HepG2 (cell line): ENCODE data around the gene TNNI3. TPM values are rescaled to one million over a fixed set of nuclear protein-coding genes. Genes with fewer than 3 reads are reported as not detected.

ENCODE experiments used
- AGO1 ChIP-seq: fragments of 200-400 bp; formaldehyde crosslinking; IDR thresholded peaks from 2 replicates; pipeline ENCODE4 v1.6.1; 2017; ENCODE audit warnings: mild to moderate bottlenecking, low read depth, low read length, moderate library complexity; ENCODE audit not compliant: poor library complexity, severe bottlenecking
- CHCHD3 ChIP-seq: sonication (generic); formaldehyde crosslinking; IDR thresholded peaks from 2 replicates; pipeline ENCODE4 v1.8.0; 2022; ENCODE audit warnings: mild to moderate bottlenecking, missing genetic modification reagents, moderate library complexity
- DMTF1 ChIP-seq: sonication (generic); formaldehyde crosslinking; IDR thresholded peaks from 2 replicates; pipeline ENCODE4 v1.4.0; 2020; ENCODE audit warnings: mild to moderate bottlenecking, missing genetic modification reagents
- FLYWCH1 ChIP-seq: sonication (generic); formaldehyde crosslinking; IDR thresholded peaks from 2 replicates; pipeline ENCODE4 v1.8.1; 2023; ENCODE audit warnings: mild to moderate bottlenecking, missing genetic modification reagents
- FOXC1 ChIP-seq: sonication (generic); formaldehyde crosslinking; IDR thresholded peaks from 2 replicates; pipeline ENCODE4 v1.8.0; 2022; ENCODE audit warnings: mild to moderate bottlenecking, missing genetic modification reagents, borderline replicate concordance
- GATAD1 ChIP-seq: IDR thresholded peaks from 2 replicates; pipeline ENCODE4 v1.6.1; 2016; ENCODE audit warnings: missing genetic modification reagents, missing compliant biosample characterization
- GLMP ChIP-seq: sonication (generic); formaldehyde crosslinking; IDR thresholded peaks from 2 replicates; pipeline ENCODE4 v1.9.0; 2021; ENCODE audit warnings: missing genetic modification reagents, mild to moderate bottlenecking, borderline replicate concordance
- HIC2 ChIP-seq: sonication (generic); formaldehyde crosslinking; IDR thresholded peaks from 2 replicates; pipeline ENCODE4 v1.9.0; 2022; ENCODE audit warnings: low read depth, missing genetic modification reagents
- MIER3 ChIP-seq: IDR thresholded peaks from 2 replicates; pipeline ENCODE4 v1.6.1; 2016; ENCODE audit warnings: missing compliant biosample characterization, borderline replicate concordance
- PHF5A ChIP-seq: IDR thresholded peaks from one replicate; pipeline ENCODE4 v1.6.1; 2018; ENCODE audit warnings: low read depth, missing genetic modification reagents; ENCODE audit not compliant: unreplicated experiment
- RBM22 ChIP-seq: fragments of 200-400 bp; formaldehyde crosslinking; optimal IDR thresholded peaks from 2 replicates; pipeline ENCODE3; 2017; ENCODE audit warnings: mild to moderate bottlenecking, low read length, moderate library complexity
- SNAPC5 ChIP-seq: sonication (generic); formaldehyde crosslinking; IDR thresholded peaks from 2 replicates; pipeline ENCODE4 v1.8.1; 2023; ENCODE audit warnings: mild to moderate bottlenecking, missing genetic modification reagents, borderline replicate concordance
- SRY ChIP-seq: sonication (generic); formaldehyde crosslinking; IDR thresholded peaks from 2 replicates; pipeline ENCODE4 v1.8.0; 2022; ENCODE audit warnings: mild to moderate bottlenecking, missing genetic modification reagents
- STAT5B ChIP-seq: sonication (generic); formaldehyde crosslinking; IDR thresholded peaks from 2 replicates; pipeline ENCODE4 v1.4.0; 2020; ENCODE audit warnings: missing genetic modification reagents
- TFAP4 ChIP-seq: sonication (generic); IDR thresholded peaks from 2 replicates; pipeline ENCODE4 v1.6.1; 2016; ENCODE audit warnings: low read depth, borderline replicate concordance
- XBP1 ChIP-seq: sonication (generic); formaldehyde crosslinking; IDR thresholded peaks from 2 replicates; pipeline ENCODE4 v1.5.0; 2020; ENCODE audit warnings: missing genetic modification reagents
- ZMAT5 ChIP-seq: sonication (generic); formaldehyde crosslinking; IDR thresholded peaks from 2 replicates; pipeline ENCODE4 v1.5.0; 2020; ENCODE audit warnings: mild to moderate bottlenecking, low read depth, missing genetic modification reagents, borderline replicate concordance
- ZNF101 ChIP-seq: sonication (generic); formaldehyde crosslinking; IDR thresholded peaks from 2 replicates; pipeline ENCODE4 v1.4.0; 2020; ENCODE audit warnings: mild to moderate bottlenecking, low read depth, missing genetic modification reagents, borderline replicate concordance
- ZNF12 ChIP-seq: sonication (generic); formaldehyde crosslinking; IDR thresholded peaks from 2 replicates; pipeline ENCODE4 v1.5.0; 2020; ENCODE audit warnings: missing genetic modification reagents
- ZNF691 ChIP-seq: sonication (generic); formaldehyde crosslinking; IDR thresholded peaks from 2 replicates; pipeline ENCODE4 v1.4.0; 2020; ENCODE audit warnings: missing genetic modification reagents, low read depth, mild to moderate bottlenecking, borderline replicate concordance
- ZSCAN31 ChIP-seq: sonication (generic); formaldehyde crosslinking; IDR thresholded peaks from 2 replicates; pipeline ENCODE4 v1.5.0; 2020; ENCODE audit warnings: low read depth, mild to moderate bottlenecking, missing genetic modification reagents
- polyA plus RNA-seq, 8 experiments: library from polyadenylated mRNA; depleted of rRNA in 3 of 8; stranded (reverse) in 7 of 8; unstranded in 1 of 8; fragments of >200 nt; fragmentation: Illumina TruSeq in 4 of 8; extraction: Trizol in 4 of 8; gene quantifications; 2 replicates each; pipeline versions ENCODE4 v1.2.1 to v1.2.3, GENCODE V29; 2011 to 2016; ENCODE audit warnings: low read depth in 4 of 8, missing spikeins in 1 of 8, mixed read lengths in 1 of 8; ENCODE audit not compliant: insufficient read depth in 1 of 8
- total RNA-seq, 5 experiments: library from RNA; depleted of rRNA; stranded (reverse); fragments of >200 nt; fragmentation: Illumina TruSeq; extraction: Trizol; gene quantifications; 2 replicates each; pipeline ENCODE4 v1.2.3, GENCODE V29; 2016; ENCODE audit warnings: low read depth in 1 of 5

Gene TNNI3
- total and polyA plus RNA-seq, 2 of the 13 experiments (the other 11 are each of a cell fraction or from before 2014, with no cell fraction given) = 3.5 to 3.7 TPM

GRCh38 chr19:55179606-55180484, 22.3 kb upstream of the TNNI3 start, which contains the start of gene SYT5 (continued):
- no peak for TF ChIP-seq HIC2 (CRISPR knock-in tag)
- TF ChIP-seq SRY (CRISPR knock-in tag) = no peak
- peak; percentile 77 for TF ChIP-seq AGO1
- no peak for TF ChIP-seq RBM22
- no peak for TF ChIP-seq ZNF101 (CRISPR knock-in tag)
- TF ChIP-seq XBP1 (CRISPR knock-in tag) = no peak
- 0 out of 2 replicates have a peak, but pooled peaks have one; percentile 31 for TF ChIP-seq ZSCAN31
- no peak for TF ChIP-seq ZNF12 (CRISPR knock-in tag)
- TF ChIP-seq PHF5A = no peak
- no peak for TF ChIP-seq TFAP4
- TF ChIP-seq GLMP (CRISPR knock-in tag) = no peak
- no peak for TF ChIP-seq STAT5B (CRISPR knock-in tag)
- no peak for TF ChIP-seq MIER3 (CRISPR knock-in tag)
- TF ChIP-seq CHCHD3 (CRISPR knock-in tag) = no peak
- no peak for TF ChIP-seq GATAD1 (CRISPR knock-in tag)
- TF ChIP-seq ZMAT5 = no peak
- no peak for TF ChIP-seq FLYWCH1 (CRISPR knock-in tag)
- TF ChIP-seq DMTF1 = no peak
- TF ChIP-seq FOXC1 (CRISPR knock-in tag) = 0 out of 2 replicates have a peak, but pooled peaks have one; percentile 36
- TF ChIP-seq SNAPC5 (CRISPR knock-in tag) = no peak
- no peak for TF ChIP-seq ZNF691 (CRISPR knock-in tag)
